Measurements from ENCODE around the gene POPDC2.

DNA sequence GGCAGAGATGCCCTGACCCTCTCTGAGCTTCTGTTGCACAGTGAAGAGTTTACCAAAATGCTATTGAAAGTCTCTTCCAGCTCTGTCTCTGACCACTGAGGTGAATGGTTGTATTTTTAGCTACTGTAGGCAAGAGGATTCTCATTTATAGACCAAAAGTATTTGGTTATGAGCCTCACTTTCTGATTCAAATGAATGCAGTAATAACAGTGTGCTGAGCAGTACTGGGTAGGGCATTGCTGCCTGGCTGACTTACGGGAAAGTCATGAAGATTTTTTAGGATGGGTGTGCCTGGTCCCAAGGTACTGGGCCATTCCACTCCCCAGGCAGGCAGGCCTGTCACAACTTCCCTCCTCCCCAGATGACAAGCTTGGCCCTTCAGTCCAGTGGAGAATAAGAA is 47.2 kb downstream of the POPDC2 start:
- TF ChIP-seq, protein P1, sequence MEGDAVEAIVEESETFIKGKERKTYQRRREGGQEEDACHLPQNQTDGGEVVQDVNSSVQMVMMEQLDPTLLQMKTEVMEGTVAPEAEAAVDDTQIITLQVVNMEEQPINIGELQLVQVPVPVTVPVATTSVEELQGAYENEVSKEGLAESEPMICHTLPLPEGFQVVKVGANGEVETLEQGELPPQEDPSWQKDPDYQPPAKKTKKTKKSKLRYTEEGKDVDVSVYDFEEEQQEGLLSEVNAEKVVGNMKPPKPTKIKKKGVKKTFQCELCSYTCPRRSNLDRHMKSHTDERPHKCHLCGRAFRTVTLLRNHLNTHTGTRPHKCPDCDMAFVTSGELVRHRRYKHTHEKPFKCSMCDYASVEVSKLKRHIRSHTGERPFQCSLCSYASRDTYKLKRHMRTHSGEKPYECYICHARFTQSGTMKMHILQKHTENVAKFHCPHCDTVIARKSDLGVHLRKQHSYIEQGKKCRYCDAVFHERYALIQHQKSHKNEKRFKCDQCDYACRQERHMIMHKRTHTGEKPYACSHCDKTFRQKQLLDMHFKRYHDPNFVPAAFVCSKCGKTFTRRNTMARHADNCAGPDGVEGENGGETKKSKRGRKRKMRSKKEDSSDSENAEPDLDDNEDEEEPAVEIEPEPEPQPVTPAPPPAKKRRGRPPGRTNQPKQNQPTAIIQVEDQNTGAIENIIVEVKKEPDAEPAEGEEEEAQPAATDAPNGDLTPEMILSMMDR (IDR thresholded peaks at IDR 0.05) = no peak
- no peak for TF ChIP-seq POLR2A (IDR thresholded peaks at IDR 0.05)
